HEK293T (cell line): ENCODE results near the gene UBE2E3.

Source experiments
- CTCF ChIA-PET: fragments of 350-600 bp; formaldehyde crosslinking; extraction: SDS; loops from one replicate; lab custom pipeline; 2021; ENCODE audit warnings: antibody characterized with exemption, inconsistent platforms; lab: Yijun Ruan, JAX
- POLR2A ChIA-PET: fragments of 350-600 bp; formaldehyde crosslinking; extraction: SDS; loops from one replicate; lab custom pipeline; 2020; ENCODE audit warnings: antibody characterized with exemption, inconsistent platforms; lab: Yijun Ruan, JAX
- DNase-seq: peaks from one replicate; pipeline ENCODE4 v3.0.0; 2012; ENCODE audit warnings: mixed read lengths; ENCODE audit errors: extremely low spot score
- ARNT ChIP-seq: fragments of 450-650 bp; IDR thresholded peaks from 2 replicates; pipeline ENCODE4 v1.6.1; 2017; ENCODE audit warnings: mild to moderate bottlenecking
- BHLHE40 ChIP-seq: fragments of 450-650 bp; IDR thresholded peaks from 2 replicates; pipeline ENCODE4 v1.6.1; 2016; ENCODE audit warnings: mild to moderate bottlenecking, moderate library complexity, borderline replicate concordance
- CTBP1 ChIP-seq: fragments of 450-650 bp; IDR thresholded peaks from 2 replicates; pipeline ENCODE4 v1.6.1; 2016; ENCODE audit warnings: borderline replicate concordance
- ELF4 ChIP-seq: fragments of 450-650 bp; IDR thresholded peaks from 2 replicates; pipeline ENCODE4 v1.6.1; 2017; ENCODE audit warnings: antibody characterized with exemption
- FOXA1 ChIP-seq: fragments of 450-650 bp; IDR thresholded peaks from 2 replicates; pipeline ENCODE4 v1.6.1; 2016; ENCODE audit warnings: mild to moderate bottlenecking
- FOXK2 ChIP-seq: fragments of 450-650 bp; IDR thresholded peaks from 2 replicates; pipeline ENCODE4 v1.6.1; 2016; ENCODE audit warnings: mild to moderate bottlenecking
- FOXM1 ChIP-seq: fragments of 450-650 bp; IDR thresholded peaks from 2 replicates; pipeline ENCODE4 v1.6.1; 2017; ENCODE audit warnings: mild to moderate bottlenecking, borderline replicate concordance
- HDGF ChIP-seq: fragments of 450-650 bp; IDR thresholded peaks from 2 replicates; pipeline ENCODE4 v1.6.1; 2017; ENCODE audit warnings: antibody characterized with exemption, borderline replicate concordance
- L3MBTL2 ChIP-seq: fragments of 450-650 bp; conservative IDR thresholded peaks from 2 replicates; pipeline ENCODE4 v1.6.1; 2016; ENCODE audit warnings: mild to moderate bottlenecking
- LEF1 ChIP-seq: fragments of 450-650 bp; IDR thresholded peaks from 2 replicates; pipeline ENCODE4 v1.6.1; 2017; ENCODE audit warnings: mild to moderate bottlenecking, borderline replicate concordance
- NFRKB ChIP-seq: fragments of 450-650 bp; IDR thresholded peaks from 2 replicates; pipeline ENCODE4 v1.6.1; 2016; ENCODE audit warnings: mild to moderate bottlenecking, moderate library complexity
- PKNOX1 ChIP-seq: fragments of 450-650 bp; IDR thresholded peaks from 2 replicates; pipeline ENCODE4 v1.6.1; 2016
- SP1 ChIP-seq: fragments of 450-650 bp; IDR thresholded peaks from 2 replicates; pipeline ENCODE4 v1.6.1; 2017
- SUZ12 ChIP-seq: fragments of 450-650 bp; IDR thresholded peaks from 2 replicates; pipeline ENCODE4 v1.6.1; 2016; ENCODE audit warnings: mild to moderate bottlenecking
- TARDBP ChIP-seq: fragments of 450-650 bp; IDR thresholded peaks from 2 replicates; pipeline ENCODE4 v1.6.1; 2016
- ZNF384 ChIP-seq: fragments of 450-650 bp; IDR thresholded peaks from 2 replicates; pipeline ENCODE4 v1.6.1; 2016

The UBE2E3 gene

GRCh38 chr2:180943275-180943674 is 37.1 kb upstream of the UBE2E3 start:
- ChIA-PET CTCF (interaction anchor here (0.7 kb wide), 1 partner anchor 265 kb away, joined by 3 read pairs; no protein-coding TSS in a partner anchor), POLR2A (no interaction called here)
- no peak for DNase-seq
- TF ChIP-seq FOXK2 (no peak), L3MBTL2 (no peak), NFRKB (no peak), PKNOX1 (no peak), BHLHE40 (no peak), ZNF384 (no peak), HDGF (no peak), CTBP1 (no peak), TARDBP (no peak), FOXA1 (no peak)

DNA sequence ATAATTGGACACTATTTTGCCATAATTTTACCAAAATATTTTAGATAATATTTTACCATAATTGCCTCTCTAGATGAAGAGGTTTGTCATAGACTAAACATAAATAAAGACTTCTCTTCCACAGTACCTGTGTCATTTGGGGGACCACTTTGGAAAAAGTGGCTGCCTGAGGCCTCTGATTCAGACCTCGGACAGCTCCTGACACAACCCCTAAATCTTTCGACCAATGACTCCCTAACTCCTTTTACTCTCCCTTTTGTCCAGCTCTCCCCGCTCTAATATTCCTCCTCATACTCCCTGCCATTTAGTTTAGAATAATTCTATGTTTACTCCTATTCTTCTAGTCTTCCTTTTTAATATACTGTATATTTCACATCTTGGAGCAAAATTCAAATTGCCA is 36.0 kb upstream of the UBE2E3 start:
- no peak for TF ChIP-seq ELF4
- TF ChIP-seq BHLHE40, result no peak
- DNase-seq, result no peak
- POLR2A ChIA-PET, result no interaction called here
- CTCF ChIA-PET, result no interaction called here

DNA sequence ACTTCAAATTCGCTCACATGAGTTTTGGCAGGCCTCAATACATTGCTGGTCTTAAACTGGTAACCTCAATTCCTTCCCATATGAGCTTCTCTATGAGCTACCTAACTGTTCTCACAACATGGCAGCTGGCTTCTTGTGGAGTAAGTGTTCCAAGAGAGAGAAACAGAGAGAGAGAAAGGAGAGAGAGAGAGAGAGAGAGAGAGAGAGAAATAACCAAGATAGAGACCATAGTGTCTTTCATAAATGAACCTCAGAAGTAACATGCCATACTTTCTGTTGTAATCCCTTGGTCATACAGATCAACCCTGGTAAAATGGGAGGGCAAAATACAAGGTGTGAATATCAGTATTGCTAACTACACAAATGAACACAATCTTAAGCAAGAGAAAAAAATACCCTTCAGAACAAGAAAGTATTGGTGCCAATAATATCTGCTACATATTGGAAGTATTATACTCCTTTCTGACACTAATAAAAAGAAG is 33.2 kb upstream of the UBE2E3 start:
- CTCF ChIA-PET, result no interaction called here
- TF ChIP-seq ZNF384, result no peak
- TF ChIP-seq LEF1, result no peak
- no peak for TF ChIP-seq NFRKB
- no peak for TF ChIP-seq ELF4
- no peak for TF ChIP-seq BHLHE40
- no peak for TF ChIP-seq SUZ12
- no peak for TF ChIP-seq PKNOX1
- TF ChIP-seq FOXM1, result no peak
- TF ChIP-seq TARDBP, result no peak
- POLR2A ChIA-PET, result no interaction called here
- DNase-seq, result no peak

- ChIA-PET POLR2A (no interaction called here), CTCF (no interaction called here)
- TF ChIP-seq FOXA1, result no peak
- no peak for TF ChIP-seq FOXM1
- TF ChIP-seq CTBP1, result no peak
- TF ChIP-seq ARNT, result no peak
- TF ChIP-seq HDGF, result no peak
- no peak for TF ChIP-seq L3MBTL2
- no peak for TF ChIP-seq BHLHE40
- no peak for TF ChIP-seq ZNF384
- TF ChIP-seq ELF4, result no peak
- TF ChIP-seq SP1, result no peak
- TF ChIP-seq SUZ12, result no peak
- no peak for TF ChIP-seq NFRKB
- TF ChIP-seq TARDBP, result no peak
- no peak for TF ChIP-seq FOXK2
- no peak for TF ChIP-seq PKNOX1
- DNase-seq, result no peak
Observed at GRCh38 chr2:180949896-180950295, 30.5 kb upstream of the UBE2E3 start.

GRCh38 chr2:180952082-180952481 is 28.3 kb upstream of the UBE2E3 start:
- ChIA-PET CTCF (no interaction called here), POLR2A (no interaction called here)
- TF ChIP-seq FOXM1, result no peak
- no peak for DNase-seq

DNA sequence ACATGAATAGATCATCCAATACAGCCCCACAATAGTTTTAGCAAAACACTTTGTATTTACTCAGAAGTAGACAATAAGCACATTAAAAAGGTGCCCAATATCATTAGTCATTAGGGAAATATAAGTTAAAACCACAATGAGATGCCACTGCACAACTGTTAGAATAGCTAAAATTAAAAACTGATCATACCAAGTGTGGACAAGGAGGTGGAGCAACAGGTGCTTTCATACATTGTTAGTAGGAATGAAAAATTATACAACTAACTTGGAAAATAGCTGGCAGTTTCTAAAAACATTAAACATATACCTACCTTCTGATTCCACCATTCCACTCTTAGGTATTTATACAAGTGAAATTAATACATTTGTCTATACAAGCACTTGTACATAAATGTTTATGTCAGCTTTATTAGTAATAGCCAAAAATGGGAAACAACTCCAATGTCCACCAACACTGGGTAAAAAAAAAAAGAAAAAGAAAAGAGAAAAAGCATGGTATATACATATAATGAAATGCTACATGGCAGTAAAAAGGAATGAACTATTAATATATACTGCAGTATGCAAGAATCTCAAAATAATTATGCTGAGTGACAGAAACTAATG is 27.6 kb upstream of the UBE2E3 start:
- CTCF ChIA-PET, result no interaction called here
- no peak for DNase-seq
- POLR2A ChIA-PET, result no interaction called here
- no peak for TF ChIP-seq TARDBP
- no peak for TF ChIP-seq NFRKB
- TF ChIP-seq ARNT, result no peak

DNA sequence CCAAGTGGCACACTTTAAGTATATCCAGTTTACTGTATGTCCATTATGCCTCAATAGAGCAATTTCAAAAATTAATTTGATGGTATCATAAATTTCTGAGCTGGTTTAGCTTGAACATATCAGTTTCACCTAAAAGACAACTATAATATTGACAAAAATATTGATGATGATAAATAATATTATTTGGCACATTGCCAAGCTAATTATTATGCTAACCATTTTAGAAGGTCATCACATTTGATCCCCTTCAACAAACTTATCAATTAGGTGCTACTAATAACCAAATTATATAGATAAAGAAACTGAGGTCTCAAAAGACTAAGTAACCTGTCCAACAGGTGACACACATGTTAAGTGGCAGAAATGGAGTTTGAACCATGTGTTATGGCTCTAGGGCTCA is 26.9 kb upstream of the UBE2E3 start:
- DNase-seq, result no peak
- ChIA-PET POLR2A (no interaction called here), CTCF (no interaction called here)
- TF ChIP-seq NFRKB (no peak), PKNOX1 (no peak), LEF1 (no peak), ARNT (no peak), FOXA1 (no peak)
